GM23248 (cell line): ENCODE results near the gene HERC4.

ENCODE experiments used
- EZH2 ChIP-seq: fragments of 200-600 bp; sonication (generic); IDR thresholded peaks from 2 replicates; pipeline ENCODE4 v1.6.1; 2018; ENCODE audit warnings: antibody characterized with exemption, mild to moderate bottlenecking; ENCODE audit not compliant: insufficient read depth, poor library complexity, severe bottlenecking
- EZH2phosphoT487 ChIP-seq: fragments of 200-600 bp; sonication (generic); IDR thresholded peaks from 2 replicates; pipeline ENCODE4 v1.6.1; 2018; ENCODE audit warnings: antibody characterized with exemption, moderate library complexity, mild to moderate bottlenecking, low read depth; ENCODE audit not compliant: insufficient read depth

DNA sequence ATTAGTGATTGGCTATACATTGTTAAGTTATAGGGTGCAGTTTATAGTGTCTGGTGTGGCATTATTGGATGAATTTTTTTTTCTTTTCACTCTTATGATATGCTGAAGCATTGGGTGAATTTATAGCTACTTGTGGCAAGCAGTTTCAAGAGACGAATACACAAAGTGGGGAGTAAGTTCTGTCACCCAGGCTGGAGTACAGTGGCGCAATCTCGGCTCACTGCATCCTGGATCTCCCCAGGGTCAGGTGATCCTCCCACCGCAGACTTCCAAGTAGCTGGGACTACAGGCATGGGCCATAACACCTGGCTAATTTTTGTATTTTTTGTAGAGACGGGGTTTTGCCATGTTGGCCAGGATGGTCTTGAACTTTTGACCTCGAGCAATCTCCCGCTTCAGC is 196.9 kb downstream of the HERC4 start:
- TF ChIP-seq EZH2 = no peak
- no peak for TF ChIP-seq EZH2phosphoT487
